ENCODE measurements around the gene PPP4R4.

The PPP4R4 gene

GRCh38 chr14:94173885-94174603 is at the start of gene PPP4R4:
Gene PPP4R4, plus strand, starts transcription at chr14:94174322. Its CDS starts 144 bp downstream, at chr14:94174466.
- peak; percentile 17 to 72 for DNase-seq

- no peak for DNase-seq
These were observed 49.3 kb upstream of the PPP4R4 start for GRCh38 chr14:94124582-94125377.

GRCh38 chr14:94125659-94126418 is 48.3 kb upstream of the PPP4R4 start:
- no peak for DNase-seq

- DNase-seq, result no peak
These were observed 47.8 kb upstream of the PPP4R4 start for GRCh38 chr14:94126419-94126677.

- DNase-seq, result no peak
These were observed 47.3 kb upstream of the PPP4R4 start for GRCh38 chr14:94126800-94127199.

GRCh38 chr14:94127330-94127729 is 46.8 kb upstream of the PPP4R4 start:
- DNase-seq, result no peak

- no peak for DNase-seq
These were observed 45.8 kb upstream of the PPP4R4 start for GRCh38 chr14:94128216-94128839.

GRCh38 chr14:94129111-94129757 is 44.9 kb upstream of the PPP4R4 start, which contains the start of gene IFI27L2:
Gene IFI27L2, minus strand, starts transcription at chr14:94129604. Its CDS starts 40 bp downstream, at chr14:94129564.
- peak; percentile 79 to 85 for DNase-seq

GRCh38 chr14:94129758-94130414 is 44.2 kb upstream of the PPP4R4 start:
- peak; percentile 62 to 71 for DNase-seq

GRCh38 chr14:94132285-94132887 is 41.7 kb upstream of the PPP4R4 start:
- peak; percentile 55 to 90 for DNase-seq

- DNase-seq, result no peak
These were observed 38.6 kb upstream of the PPP4R4 start for GRCh38 chr14:94135476-94135875.

GRCh38 chr14:94136575-94137331 is 37.4 kb upstream of the PPP4R4 start:
- peak; percentile 60 to 96 for DNase-seq

GRCh38 chr14:94138251-94138650 is 35.9 kb upstream of the PPP4R4 start:
- no peak for DNase-seq

GRCh38 chr14:94139006-94139405 is 35.1 kb upstream of the PPP4R4 start:
- DNase-seq, result no peak

GRCh38 chr14:94139421-94139820 is 34.7 kb upstream of the PPP4R4 start:
- no peak for DNase-seq

GRCh38 chr14:94142247-94142646 is 31.9 kb upstream of the PPP4R4 start:
- DNase-seq, result no peak

- DNase-seq, result no peak
These were observed 31.3 kb upstream of the PPP4R4 start for GRCh38 chr14:94142836-94143235.

GRCh38 chr14:94143239-94143638 is 30.9 kb upstream of the PPP4R4 start:
- DNase-seq, result no peak

- no peak for DNase-seq
These were observed 30.4 kb upstream of the PPP4R4 start for GRCh38 chr14:94143711-94144110.

GRCh38 chr14:94144765-94145164 is 29.4 kb upstream of the PPP4R4 start:
- DNase-seq, result peak in 1 of 2 donors; percentile 21

Measured in inflammatory macrophage treated with lipopolysaccharide for 1 hour (primary cell).